Natural killer cell treated with Interleukin-12 subunit alpha and Interleukin-12 subunit beta and Interleukin-15 and Interleukin-18, amount 100 ng/mL, for 72 hours (primary cell): ENCODE data around the gene CDR2L. TPM values are rescaled to one million over a fixed set of nuclear protein-coding genes. Genes with fewer than 3 reads are reported as not detected.
"Not testable (repeated sequence)": the region's sequence is repeated elsewhere in the genome, so short reads cannot be mapped to it uniquely, and the experiment has no call there.

Experiments
- ATAC-seq, 2 donors: fragments of 150-1000 bp; cut with Tn5 transposase in 1 of 2; sonication (Bioruptor Pico), chemical (Tn5 transposase) in 1 of 2; 2 replicates each; pipeline ENCODE4 v1.10.0; 2021
- DNase-seq: peaks from one replicate; pipeline ENCODE4 v3.0.0; 2022; ENCODE audit warnings: low spot score
- H3K27ac Mint-ChIP-seq, 2 donors: 1 replicate in 1 of 2; 2 replicates in 1 of 2; pipeline ENCODE4 v1.8.0; 2022; ENCODE audit warnings: mixed read lengths in 2 of 2, mild to moderate bottlenecking in 1 of 2, moderate library complexity in 1 of 2
- H3K27me3 Mint-ChIP-seq, 2 donors: 1 replicate in 1 of 2; 2 replicates in 1 of 2; pipeline ENCODE4 v1.8.0; 2022; ENCODE audit warnings: mixed read lengths in 2 of 2
- H3K36me3 Mint-ChIP-seq: one replicate; pipeline ENCODE4 v1.8.0; 2022; ENCODE audit warnings: mixed read lengths
- H3K4me1 Mint-ChIP-seq, 2 donors: 1 replicate in 1 of 2; 2 replicates in 1 of 2; pipeline ENCODE4 v1.8.0; 2022; ENCODE audit warnings: low read depth in 2 of 2, mixed read lengths in 2 of 2, mild to moderate bottlenecking in 1 of 2
- H3K4me3 Mint-ChIP-seq: one replicate; pipeline ENCODE4 v1.8.0; 2022; ENCODE audit warnings: mixed read lengths
- H3K9me3 Mint-ChIP-seq: 2 replicates; pipeline ENCODE4 v1.8.0; 2022; ENCODE audit warnings: mixed read lengths
- total RNA-seq, 2 donors: library from RNA; stranded (reverse); gene quantifications; one replicate each; pipeline ENCODE4 v1.2.3, GENCODE V29; 2022

CDR2L gene
- total RNA-seq, 2 donors from 2014 or later: 0.07 to 0.47 TPM

DNA sequence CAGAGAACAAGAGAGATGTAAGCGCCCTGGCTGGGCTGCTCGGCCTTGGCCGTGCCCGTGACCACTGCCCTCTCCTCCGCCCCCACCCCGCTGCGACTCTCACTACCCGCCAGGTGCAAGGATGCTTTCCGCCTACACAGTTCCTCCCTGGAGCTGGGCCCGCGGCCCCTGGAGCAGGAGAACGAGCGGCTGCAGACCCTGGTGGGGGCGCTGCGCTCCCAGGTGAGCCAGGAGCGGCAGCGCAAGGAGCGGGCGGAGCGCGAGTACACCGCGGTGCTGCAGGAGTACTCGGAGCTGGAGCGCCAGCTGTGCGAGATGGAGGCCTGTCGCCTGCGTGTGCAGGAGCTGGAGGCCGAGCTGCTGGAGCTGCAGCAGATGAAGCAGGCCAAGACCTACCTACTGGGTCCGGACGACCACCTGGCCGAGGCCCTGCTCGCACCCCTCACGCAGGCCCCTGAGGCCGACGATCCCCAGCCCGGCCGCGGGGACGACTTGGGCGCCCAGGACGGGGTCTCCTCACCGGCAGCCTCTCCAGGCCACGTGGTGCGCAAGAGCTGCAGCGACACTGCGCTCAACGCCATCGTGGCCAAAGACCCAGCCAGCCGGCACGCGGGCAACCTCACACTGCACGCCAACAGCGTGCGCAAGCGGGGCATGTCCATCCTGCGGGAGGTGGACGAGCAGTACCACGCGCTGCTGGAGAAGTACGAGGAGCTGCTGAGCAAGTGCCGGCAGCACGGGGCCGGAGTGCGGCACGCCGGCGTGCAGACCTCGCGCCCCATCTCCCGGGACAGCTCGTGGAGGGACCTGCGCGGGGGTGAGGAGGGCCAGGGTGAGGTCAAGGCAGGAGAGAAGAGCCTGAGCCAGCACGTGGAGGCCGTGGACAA, 15.9 kb downstream of the CDR2L start:
- Mint-ChIP-seq H3K4me1 (no peaks in the 10 kb centered on the region), H3K27ac (no peak overlapping the region), H3K9me3 (no peaks in the 10 kb centered on the region), H3K4me3 (no peak overlapping the region), H3K36me3 (no peaks in the 10 kb centered on the region), H3K27me3 (peaks cover 0 to 3% of the 10 kb centered on the region in 2 donors)
- DNase-seq: no peak
- ATAC-seq: peak in 1 of 2 donors; percentile 23

- no peak for DNase-seq
- ATAC-seq: no peak
- Mint-ChIP-seq H3K9me3 (no peaks in the 10 kb centered on the region), H3K36me3 (no peaks in the 10 kb centered on the region), H3K4me3 (no peak overlapping the region), H3K27me3 (peaks cover 0 to 3% of the 10 kb centered on the region in 2 donors), H3K27ac (no peak overlapping the region), H3K4me1 (no peaks in the 10 kb centered on the region)
Measured at GRCh38 chr17:75003957-75004355, 16.5 kb downstream of the CDR2L start.

DNA sequence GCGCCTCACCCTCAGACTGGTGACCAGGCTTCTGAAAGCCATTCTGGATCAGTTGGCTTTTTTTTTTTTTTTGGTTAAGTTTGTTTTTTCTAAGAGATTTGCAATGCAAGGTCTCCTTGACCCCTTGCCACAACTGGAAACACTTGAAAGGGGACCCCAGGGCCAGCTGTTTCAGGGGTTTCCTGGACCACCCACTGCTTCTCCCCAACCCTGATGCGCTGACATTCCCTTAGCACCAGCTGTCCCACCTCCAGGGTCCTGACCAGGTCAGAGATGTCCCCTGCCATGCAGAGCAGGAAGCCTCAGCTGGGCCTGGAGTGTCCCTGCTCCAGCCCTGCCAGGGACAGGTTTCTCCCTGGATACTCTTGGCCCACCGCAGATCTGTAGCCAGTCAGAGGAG, 16.9 kb downstream of the CDR2L start:
- no peaks in the 10 kb centered on the region for H3K4me1 Mint-ChIP-seq
- no peaks in the 10 kb centered on the region for H3K36me3 Mint-ChIP-seq
- no peak for DNase-seq
- no peak for ATAC-seq
- H3K9me3 Mint-ChIP-seq: no peaks in the 10 kb centered on the region
- H3K4me3 Mint-ChIP-seq: no peak overlapping the region
- peaks cover 0 to 3% of the 10 kb centered on the region in 2 donors for H3K27me3 Mint-ChIP-seq
- H3K27ac Mint-ChIP-seq: no peak overlapping the region

GRCh38 chr17:75005291-75005690, 17.9 kb downstream of the CDR2L start:
- no peak for ATAC-seq
- H3K27ac Mint-ChIP-seq: no peak overlapping the region
- H3K36me3 Mint-ChIP-seq: no peaks in the 10 kb centered on the region

DNA sequence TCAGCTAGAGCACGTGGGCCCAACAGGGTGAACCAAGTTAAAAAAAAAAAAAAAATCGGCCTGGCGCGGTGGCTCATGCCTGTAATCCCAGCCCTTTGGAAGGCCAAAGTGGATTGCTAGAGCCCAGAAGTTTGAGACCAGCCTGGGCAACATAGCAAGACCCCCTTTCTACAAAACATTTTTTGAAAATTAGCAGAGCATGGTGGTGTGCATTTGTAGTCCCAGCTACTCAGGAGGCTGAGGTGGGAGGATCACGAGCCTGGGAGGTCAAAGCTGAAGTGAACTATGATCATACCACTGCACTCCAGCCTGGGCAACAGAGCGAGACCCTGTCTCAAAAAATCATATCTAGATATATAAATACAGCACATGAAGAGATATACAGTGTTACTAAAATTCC, 18.7 kb downstream of the CDR2L start:
- not testable (repeated sequence) for DNase-seq, H3K27me3 Mint-ChIP-seq, H3K4me3 Mint-ChIP-seq, ATAC-seq, H3K9me3 Mint-ChIP-seq, H3K4me1 Mint-ChIP-seq, H3K36me3 Mint-ChIP-seq, H3K27ac Mint-ChIP-seq

More at GRCh38 chr17:75005291-75005690, 17.9 kb downstream of the CDR2L start:
- Mint-ChIP-seq H3K4me3 (no peak overlapping the region), H3K4me1 (no peaks in the 10 kb centered on the region), H3K9me3 (no peaks in the 10 kb centered on the region), H3K27me3 (peaks cover 0 to 3% of the 10 kb centered on the region in 2 donors)
- no peak for DNase-seq

DNA sequence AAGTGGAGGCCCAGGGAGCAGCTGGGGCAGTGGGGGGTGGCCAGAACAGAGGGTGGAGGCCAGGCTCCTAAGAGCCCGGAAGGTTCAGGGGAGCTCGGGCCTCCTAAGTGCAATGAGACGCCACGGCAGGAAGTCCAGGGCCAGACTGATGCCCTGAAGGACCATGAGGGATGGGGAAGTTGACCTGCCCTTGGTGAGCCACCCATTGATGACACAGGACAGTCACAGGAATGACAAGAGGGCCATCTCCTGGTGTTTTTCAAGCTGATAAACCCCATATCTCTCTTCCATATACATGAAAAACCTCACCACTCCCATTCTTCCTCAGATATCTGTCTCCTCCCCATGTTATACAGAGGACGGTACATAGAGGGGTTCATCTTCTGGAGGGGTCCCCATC, 19.2 kb downstream of the CDR2L start:
- no peak overlapping the region for H3K4me3 Mint-ChIP-seq
- ATAC-seq: no peak
- peaks cover 0 to 3% of the 10 kb centered on the region in 2 donors for H3K27me3 Mint-ChIP-seq

DNA sequence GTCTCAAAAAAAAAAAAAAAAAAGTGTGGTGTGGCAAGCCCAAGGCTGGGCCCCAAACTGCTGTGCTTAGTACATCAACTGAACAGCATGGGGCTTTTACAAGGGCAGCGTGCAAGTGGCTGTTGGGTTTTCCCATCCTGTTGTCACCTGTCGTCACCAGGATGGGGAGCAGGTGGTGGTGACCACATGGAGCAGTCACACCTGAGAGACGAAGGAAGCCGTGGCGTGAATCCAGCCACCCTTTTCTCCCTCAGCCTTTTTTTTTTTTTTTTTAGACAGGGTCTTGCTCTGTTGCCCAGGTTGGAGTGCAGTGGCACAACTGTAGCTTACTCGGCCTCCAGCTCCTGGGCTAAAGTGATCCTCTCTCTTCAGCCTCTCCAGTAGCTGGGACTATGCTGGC, 20.9 kb downstream of the CDR2L start:
- Mint-ChIP-seq H3K27ac (no peak overlapping the region), H3K4me1 (peaks cover 9 to 11% of the 10 kb centered on the region in 2 donors), H3K4me3 (no peak overlapping the region), H3K27me3 (peaks cover 0 to 3% of the 10 kb centered on the region in 2 donors), H3K36me3 (peaks cover 2% of the 10 kb centered on the region), H3K9me3 (no peaks in the 10 kb centered on the region)
- DNase-seq (no peak), ATAC-seq (no peak)

More for the DNA sequence above, 19.2 kb downstream of the CDR2L start:
- Mint-ChIP-seq H3K9me3 (no peaks in the 10 kb centered on the region), H3K27ac (no peak overlapping the region), H3K36me3 (no peaks in the 10 kb centered on the region), H3K4me1 (peaks cover 0 to 1% of the 10 kb centered on the region in 2 donors)
- no peak for DNase-seq

DNA sequence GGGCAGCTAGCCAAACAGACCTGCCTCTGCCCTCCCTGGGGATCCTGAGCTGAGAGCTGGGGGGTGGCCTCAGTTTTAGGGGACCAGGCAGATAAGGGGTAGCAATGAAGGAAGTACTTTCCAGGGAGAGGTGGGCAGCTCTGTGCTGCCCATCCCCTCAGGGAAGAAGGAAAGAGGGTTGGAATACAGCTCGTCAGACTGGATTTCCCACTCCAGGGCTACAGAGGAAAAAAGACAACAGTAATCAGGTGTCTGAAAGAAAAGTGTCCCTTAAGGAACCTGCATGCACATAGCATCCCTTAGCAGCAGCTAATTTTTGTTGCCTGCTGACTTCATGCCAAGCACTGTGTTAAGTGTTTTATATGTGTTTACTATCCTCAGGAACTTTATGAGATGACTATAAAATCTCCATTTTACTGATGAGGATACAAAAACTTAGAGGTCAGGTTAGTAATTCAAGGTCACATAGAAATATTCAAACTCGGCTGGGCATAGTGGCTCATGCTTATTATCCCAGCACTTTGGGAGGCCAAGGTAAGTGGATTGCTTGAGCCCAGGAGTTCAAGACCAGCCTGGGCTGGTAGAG, 21.8 kb downstream of the CDR2L start:
- H3K9me3 Mint-ChIP-seq: no peaks in the 10 kb centered on the region
- DNase-seq (no peak), ATAC-seq (no peak)
- no peak overlapping the region for H3K27ac Mint-ChIP-seq
- H3K36me3 Mint-ChIP-seq: peaks cover 5% of the 10 kb centered on the region
- peaks cover 0 to 3% of the 10 kb centered on the region in 2 donors for H3K27me3 Mint-ChIP-seq
- H3K4me1 Mint-ChIP-seq: peaks cover 15 to 19% of the 10 kb centered on the region in 2 donors
- no peak overlapping the region for H3K4me3 Mint-ChIP-seq

- ATAC-seq: no peak
- Mint-ChIP-seq H3K27ac (peak overlapping the region; percentile 16 to 82), H3K36me3 (peaks cover 10% of the 10 kb centered on the region), H3K4me3 (no peak overlapping the region), H3K4me1 (peaks cover 19 to 26% of the 10 kb centered on the region in 2 donors), H3K27me3 (peaks cover 0 to 3% of the 10 kb centered on the region in 2 donors), H3K9me3 (no peaks in the 10 kb centered on the region)
- no peak for DNase-seq
Measured at GRCh38 chr17:75010683-75011400, 23.4 kb downstream of the CDR2L start.

DNA sequence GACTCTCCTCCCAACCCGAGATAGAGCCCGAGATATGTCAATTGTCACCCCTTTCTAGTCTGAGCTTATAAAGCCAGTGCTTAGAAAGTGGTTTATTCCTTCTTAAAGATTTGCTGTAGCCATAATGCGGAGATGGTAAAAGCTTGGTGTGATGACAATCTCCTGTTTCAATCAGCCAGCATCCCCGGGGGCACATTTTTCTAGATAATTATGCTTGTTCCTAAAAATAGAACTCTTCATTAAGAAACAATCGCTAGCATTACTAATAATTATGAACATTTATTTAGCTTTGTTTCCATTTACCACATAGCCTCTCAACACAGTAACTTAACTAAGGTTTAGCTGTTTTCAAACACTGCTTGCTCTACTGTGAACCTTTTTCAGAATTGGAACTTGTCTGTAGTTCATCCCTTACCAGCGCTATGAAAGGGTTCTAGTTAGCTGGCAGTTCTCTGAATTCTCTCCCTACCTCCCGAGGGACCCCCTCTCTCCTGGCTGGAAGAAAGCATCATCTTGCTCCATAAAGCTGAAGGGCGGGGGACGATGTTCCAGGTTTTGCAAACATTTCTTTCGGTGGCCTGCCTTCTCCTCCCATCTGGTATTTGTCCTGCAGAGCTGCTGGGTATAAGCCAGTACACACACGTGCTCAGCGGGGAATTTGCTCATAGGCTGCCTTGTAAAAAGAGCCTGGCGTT, 24.1 kb downstream of the CDR2L start:
- DNase-seq (no peak), ATAC-seq (no peak)
- Mint-ChIP-seq H3K4me1 (peaks cover 19 to 30% of the 10 kb centered on the region in 2 donors), H3K4me3 (peak overlapping the region; percentile 87), H3K9me3 (no peaks in the 10 kb centered on the region), H3K27me3 (no peaks in the 10 kb centered on the region), H3K27ac (peak overlapping the region; percentile 82 to 83), H3K36me3 (peaks cover 10% of the 10 kb centered on the region)

GRCh38 chr17:75012096-75012345, 24.6 kb downstream of the CDR2L start:
- H3K4me1 Mint-ChIP-seq: peaks cover 19 to 30% of the 10 kb centered on the region in 2 donors

GRCh38 chr17:75012346-75013091, 25.1 kb downstream of the CDR2L start, which contains the start of gene MRPL58:
TSS of gene MRPL58 (plus strand) at chr17:75012670. CDS start at chr17:75012687, 17 bp downstream.
- H3K27ac Mint-ChIP-seq: peak within 1 kb of the TSS; percentile 82 to 83
- peaks cover 10% of the 10 kb centered on the region for H3K36me3 Mint-ChIP-seq
- ATAC-seq: peak; percentile 95 to 96
- no peaks in the 10 kb centered on the region for H3K27me3 Mint-ChIP-seq
- H3K4me3 Mint-ChIP-seq: peak within 1 kb of the TSS; percentile 87
- H3K9me3 Mint-ChIP-seq: no peaks in the 10 kb centered on the region
- H3K4me1 Mint-ChIP-seq: peaks cover 19 to 30% of the 10 kb centered on the region in 2 donors
- peak; percentile 89 for DNase-seq

More at GRCh38 chr17:75012096-75012345, 24.6 kb downstream of the CDR2L start:
- H3K9me3 Mint-ChIP-seq: no peaks in the 10 kb centered on the region
- H3K27ac Mint-ChIP-seq: peak overlapping the region; percentile 82 to 83
- H3K36me3 Mint-ChIP-seq: peaks cover 10% of the 10 kb centered on the region
- no peak for ATAC-seq
- peak overlapping the region; percentile 87 for H3K4me3 Mint-ChIP-seq
- no peaks in the 10 kb centered on the region for H3K27me3 Mint-ChIP-seq
- DNase-seq: no peak

GRCh38 chr17:75013092-75013559, 25.7 kb downstream of the CDR2L start:
- Mint-ChIP-seq H3K36me3 (peaks cover 10% of the 10 kb centered on the region), H3K27me3 (no peaks in the 10 kb centered on the region), H3K4me3 (peak overlapping the region; percentile 87), H3K27ac (peak overlapping the region; percentile 82 to 83), H3K4me1 (peaks cover 19 to 30% of the 10 kb centered on the region in 2 donors), H3K9me3 (no peaks in the 10 kb centered on the region)
- DNase-seq (no peak), ATAC-seq (no peak)
